HCT116 (cell line): ENCODE results near the gene LIM2.

Experiments used
- EZH2 ChIP-seq: fragments of 200-600 bp; sonication (generic); IDR thresholded peaks from 2 replicates; pipeline ENCODE4 v1.6.1; 2017; ENCODE audit warnings: antibody characterized with exemption, mixed run types
- EZH2phosphoT487 ChIP-seq: fragments of 200-600 bp; IDR thresholded peaks from 2 replicates; pipeline ENCODE4 v1.6.1; 2018; ENCODE audit warnings: antibody characterized with exemption, borderline replicate concordance
- JUND ChIP-seq: IDR thresholded peaks from 2 replicates; pipeline ENCODE4 v1.6.1; 2012
- POLR2A ChIP-seq: IDR thresholded peaks from 2 replicates; pipeline ENCODE4 v1.7.0; 2011; ENCODE audit warnings: borderline replicate concordance; ENCODE audit not compliant: insufficient read depth, insufficient read length; ENCODE audit errors: extremely low read depth
- POLR2AphosphoS5 ChIP-seq: IDR thresholded peaks from 2 replicates; pipeline ENCODE4 v1.6.1; 2011; ENCODE audit warnings: mild to moderate bottlenecking, low read depth, low read length, moderate library complexity
- TCF7L2 ChIP-seq: IDR thresholded peaks from 2 replicates; pipeline ENCODE4 v1.7.0; 2011; ENCODE audit warnings: borderline replicate concordance, inconsistent platforms; ENCODE audit not compliant: insufficient read depth, insufficient read length; ENCODE audit errors: extremely low read depth
- YY1 ChIP-seq: IDR thresholded peaks from 2 replicates; pipeline ENCODE4 v1.6.1; 2011; ENCODE audit warnings: low read length, low read depth, moderate library complexity, mild to moderate bottlenecking; ENCODE audit not compliant: insufficient replicate concordance; ENCODE audit errors: extremely low read depth
- ZFX ChIP-seq: fragments of 450-650 bp; IDR thresholded peaks from 2 replicates; pipeline ENCODE4 v1.6.1; 2017
- ZNF274 ChIP-seq: fragments of 200-500 bp; sonication (Bioruptor generic); IDR thresholded peaks from 2 replicates; pipeline ENCODE4 v1.6.1; 2014; ENCODE audit warnings: mild to moderate bottlenecking, low read depth, low read length, inconsistent platforms
- TF ChIP-seq, protein P1 (sequence below), 3 experiments: fragments of 200-600 bp in 1 of 3; sonication (generic) in 1 of 3; IDR thresholded peaks in 2 of 3; conservative IDR thresholded peaks in 1 of 3; 2 replicates each; pipeline ENCODE4 v1.5.1; 2012 to 2017; ENCODE audit warnings: low read depth in 2 of 3, low read length in 2 of 3, antibody characterized with exemption in 1 of 3, borderline replicate concordance in 1 of 3, control low read depth in 1 of 3, mild to moderate bottlenecking in 1 of 3, mixed read lengths in 1 of 3, mixed run types in 1 of 3, moderate library complexity in 1 of 3; ENCODE audit not compliant: insufficient read depth in 1 of 3
- TF ChIP-seq, protein P2 (sequence below): IDR thresholded peaks from 2 replicates; pipeline ENCODE4 v1.6.1; 2012
- TF ChIP-seq, protein P3 (sequence below): IDR thresholded peaks from 2 replicates; pipeline ENCODE4 v1.6.1; 2012; ENCODE audit warnings: low read depth

DNA sequence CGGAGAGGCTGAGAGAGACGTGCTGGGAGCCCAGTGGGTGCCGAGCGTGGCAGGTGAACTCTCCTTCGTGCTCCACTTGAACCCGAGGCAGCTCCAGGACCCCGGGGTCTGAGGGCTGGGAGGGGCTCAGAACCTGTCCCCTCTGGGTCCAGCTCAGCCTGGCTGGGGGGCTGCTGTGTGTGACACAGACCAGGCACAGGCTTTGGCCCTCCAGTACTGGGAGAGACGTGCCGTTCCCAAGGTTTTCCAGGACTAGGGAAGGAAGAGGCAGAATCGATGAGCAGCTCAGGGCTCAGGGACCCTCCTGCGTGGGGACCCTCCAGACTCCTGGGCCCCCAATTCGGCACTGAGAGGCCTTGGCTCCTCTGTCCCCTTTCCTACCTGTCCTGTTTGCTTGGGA is 27.4 kb upstream of the LIM2 start:
- TF ChIP-seq ZFX (no peak), TCF7L2 (no peak), JUND (no peak), POLR2A (no peak), YY1 (no peak), POLR2AphosphoS5 (no peak), ZNF274 (no peak), EZH2phosphoT487 (no peak), EZH2 (no peak)
- TF ChIP-seq, protein P1, sequence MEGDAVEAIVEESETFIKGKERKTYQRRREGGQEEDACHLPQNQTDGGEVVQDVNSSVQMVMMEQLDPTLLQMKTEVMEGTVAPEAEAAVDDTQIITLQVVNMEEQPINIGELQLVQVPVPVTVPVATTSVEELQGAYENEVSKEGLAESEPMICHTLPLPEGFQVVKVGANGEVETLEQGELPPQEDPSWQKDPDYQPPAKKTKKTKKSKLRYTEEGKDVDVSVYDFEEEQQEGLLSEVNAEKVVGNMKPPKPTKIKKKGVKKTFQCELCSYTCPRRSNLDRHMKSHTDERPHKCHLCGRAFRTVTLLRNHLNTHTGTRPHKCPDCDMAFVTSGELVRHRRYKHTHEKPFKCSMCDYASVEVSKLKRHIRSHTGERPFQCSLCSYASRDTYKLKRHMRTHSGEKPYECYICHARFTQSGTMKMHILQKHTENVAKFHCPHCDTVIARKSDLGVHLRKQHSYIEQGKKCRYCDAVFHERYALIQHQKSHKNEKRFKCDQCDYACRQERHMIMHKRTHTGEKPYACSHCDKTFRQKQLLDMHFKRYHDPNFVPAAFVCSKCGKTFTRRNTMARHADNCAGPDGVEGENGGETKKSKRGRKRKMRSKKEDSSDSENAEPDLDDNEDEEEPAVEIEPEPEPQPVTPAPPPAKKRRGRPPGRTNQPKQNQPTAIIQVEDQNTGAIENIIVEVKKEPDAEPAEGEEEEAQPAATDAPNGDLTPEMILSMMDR (IDR thresholded peaks at IDR 0.05 in 2 of 3, conservative IDR thresholded peaks at IDR 0.05 in 1 of 3; ENCODE audit: borderline replicate concordance in 1 of 3, insufficient read depth in 1 of 3, low read depth in 2 of 3, low read length in 2 of 3), result no peak
- TF ChIP-seq, protein P2, sequence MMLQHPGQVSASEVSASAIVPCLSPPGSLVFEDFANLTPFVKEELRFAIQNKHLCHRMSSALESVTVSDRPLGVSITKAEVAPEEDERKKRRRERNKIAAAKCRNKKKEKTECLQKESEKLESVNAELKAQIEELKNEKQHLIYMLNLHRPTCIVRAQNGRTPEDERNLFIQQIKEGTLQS, result no peak
- TF ChIP-seq, protein P3, sequence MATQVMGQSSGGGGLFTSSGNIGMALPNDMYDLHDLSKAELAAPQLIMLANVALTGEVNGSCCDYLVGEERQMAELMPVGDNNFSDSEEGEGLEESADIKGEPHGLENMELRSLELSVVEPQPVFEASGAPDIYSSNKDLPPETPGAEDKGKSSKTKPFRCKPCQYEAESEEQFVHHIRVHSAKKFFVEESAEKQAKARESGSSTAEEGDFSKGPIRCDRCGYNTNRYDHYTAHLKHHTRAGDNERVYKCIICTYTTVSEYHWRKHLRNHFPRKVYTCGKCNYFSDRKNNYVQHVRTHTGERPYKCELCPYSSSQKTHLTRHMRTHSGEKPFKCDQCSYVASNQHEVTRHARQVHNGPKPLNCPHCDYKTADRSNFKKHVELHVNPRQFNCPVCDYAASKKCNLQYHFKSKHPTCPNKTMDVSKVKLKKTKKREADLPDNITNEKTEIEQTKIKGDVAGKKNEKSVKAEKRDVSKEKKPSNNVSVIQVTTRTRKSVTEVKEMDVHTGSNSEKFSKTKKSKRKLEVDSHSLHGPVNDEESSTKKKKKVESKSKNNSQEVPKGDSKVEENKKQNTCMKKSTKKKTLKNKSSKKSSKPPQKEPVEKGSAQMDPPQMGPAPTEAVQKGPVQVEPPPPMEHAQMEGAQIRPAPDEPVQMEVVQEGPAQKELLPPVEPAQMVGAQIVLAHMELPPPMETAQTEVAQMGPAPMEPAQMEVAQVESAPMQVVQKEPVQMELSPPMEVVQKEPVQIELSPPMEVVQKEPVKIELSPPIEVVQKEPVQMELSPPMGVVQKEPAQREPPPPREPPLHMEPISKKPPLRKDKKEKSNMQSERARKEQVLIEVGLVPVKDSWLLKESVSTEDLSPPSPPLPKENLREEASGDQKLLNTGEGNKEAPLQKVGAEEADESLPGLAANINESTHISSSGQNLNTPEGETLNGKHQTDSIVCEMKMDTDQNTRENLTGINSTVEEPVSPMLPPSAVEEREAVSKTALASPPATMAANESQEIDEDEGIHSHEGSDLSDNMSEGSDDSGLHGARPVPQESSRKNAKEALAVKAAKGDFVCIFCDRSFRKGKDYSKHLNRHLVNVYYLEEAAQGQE, result no peak
